Iris pigment epithelial cell (primary cell): ENCODE measurements around the gene AP2A2.

Experiments
- DNase-seq: peaks from one replicate; pipeline ENCODE4 v3.0.0-alpha.2; 2011; ENCODE audit warnings: low read depth

Gene AP2A2

GRCh38 chr11:996681-997080 lies 71.0 kb downstream of the AP2A2 start:
- DNase-seq: no peak

GRCh38 chr11:997907-998306 lies 72.2 kb downstream of the AP2A2 start:
- DNase-seq: no peak

- DNase-seq: no peak
Measured at GRCh38 chr11:999009-999408, 73.3 kb downstream of the AP2A2 start.

- no peak for DNase-seq
Measured at GRCh38 chr11:1000357-1001278, 74.9 kb downstream of the AP2A2 start.

- DNase-seq: no peak
Measured at GRCh38 chr11:1001617-1002405, 76.1 kb downstream of the AP2A2 start.

- DNase-seq: no peak
Measured at GRCh38 chr11:1002406-1002984, 76.8 kb downstream of the AP2A2 start.

- DNase-seq: no peak
Measured at GRCh38 chr11:1003159-1003558, 77.5 kb downstream of the AP2A2 start.

- DNase-seq: no peak
Measured at GRCh38 chr11:1005928-1006327, 80.3 kb downstream of the AP2A2 start.

- no peak for DNase-seq
Measured at GRCh38 chr11:1006762-1007161, 81.1 kb downstream of the AP2A2 start.

GRCh38 chr11:1007279-1007678 lies 81.6 kb downstream of the AP2A2 start:
- no peak for DNase-seq

GRCh38 chr11:1008001-1008802 lies 82.5 kb downstream of the AP2A2 start:
- no peak for DNase-seq

GRCh38 chr11:1008803-1009145 lies 83.1 kb downstream of the AP2A2 start:
- DNase-seq: no peak

- DNase-seq: no peak
Measured at GRCh38 chr11:1009371-1009770, 83.7 kb downstream of the AP2A2 start.

- DNase-seq: no peak
Measured at GRCh38 chr11:1009991-1010390, 84.3 kb downstream of the AP2A2 start.

GRCh38 chr11:1010551-1011319 lies 85.1 kb downstream of the AP2A2 start:
- DNase-seq: no peak

- DNase-seq: no peak
Measured at GRCh38 chr11:1011320-1011698, 85.6 kb downstream of the AP2A2 start.

GRCh38 chr11:1012291-1012690 lies 86.6 kb downstream of the AP2A2 start:
- no peak for DNase-seq

- no peak for DNase-seq
Measured at GRCh38 chr11:1012740-1013630, 87.3 kb downstream of the AP2A2 start.

GRCh38 chr11:1013631-1013935 lies 87.9 kb downstream of the AP2A2 start:
- no peak for DNase-seq

- no peak for DNase-seq
Measured at GRCh38 chr11:1014276-1014675, 88.6 kb downstream of the AP2A2 start.

- no peak for DNase-seq
Measured at GRCh38 chr11:1015064-1015463, 89.4 kb downstream of the AP2A2 start.
